Endothelial cell of umbilical vein (primary cell): ENCODE results near the gene GPRIN2. TPM values are rescaled to one million over a fixed set of nuclear protein-coding genes. Genes with fewer than 3 reads are reported as not detected.

ENCODE experiments used
- BruUV-seq: library from RNA; stranded (reverse); fragments of 400-500 nt; replicated peaks from 2 replicates; lab custom pipeline; 2021; lab: Mats Ljungman, UMichigan
- CTCF ChIA-PET: fragments of 300-600, 350-600 bp; sonication (Branson Sonifier 250); formaldehyde crosslinking; loops from one replicate; lab custom pipeline; 2021; ENCODE audit warnings: antibody characterized with exemption, inconsistent platforms; lab: Charles Lee
- POLR2A ChIA-PET: fragments of 300-600, 350-600 bp; sonication (Branson Sonifier 250); formaldehyde crosslinking; loops from one replicate; lab custom pipeline; 2021; ENCODE audit warnings: antibody characterized with exemption, inconsistent platforms; lab: Charles Lee
- DNase-seq: peaks from one replicate; pipeline ENCODE4 v3.0.0-alpha.2; 2011; ENCODE audit warnings: low read depth, low spot score
- FAIRE-seq: peaks from 2 replicates; lab custom pipeline; 2011; peaks lifted over from hg19 to GRCh38; lab: Jason Lieb, UNC
- H2AFZ ChIP-seq: 2 replicates; pipeline ENCODE4 v1.6.0; 2012; ENCODE audit warnings: low read depth, low read length, control low read depth, inconsistent platforms
- H3K27ac ChIP-seq: 2 replicates; pipeline ENCODE4 v1.5.1; 2011; ENCODE audit warnings: low read depth, mild to moderate bottlenecking, control low read depth, low read length, moderate library complexity; ENCODE audit not compliant: insufficient read depth
- H3K27me3 ChIP-seq, 2 experiments: 2 replicates each; pipeline versions ENCODE4 v1.6.0 to v1.6.1; 2011; ENCODE audit warnings: low read length in 2 of 2, mixed read lengths in 1 of 2; ENCODE audit not compliant: control insufficient read depth in 2 of 2, insufficient read depth in 2 of 2
- H3K36me3 ChIP-seq, 2 experiments: 2 replicates in 1 of 2; 3 replicates in 1 of 2; pipeline ENCODE4 v1.5.1; 2011; ENCODE audit warnings: low read length in 2 of 2, mild to moderate bottlenecking in 1 of 2, moderate library complexity in 1 of 2; ENCODE audit not compliant: control insufficient read depth in 2 of 2, insufficient read depth in 2 of 2; ENCODE audit errors: extremely low read depth in 1 of 2
- H3K4me1 ChIP-seq: 3 replicates; pipeline ENCODE4 v1.5.1; 2011; ENCODE audit warnings: mild to moderate bottlenecking, low read length; ENCODE audit not compliant: control insufficient read depth, insufficient read depth; ENCODE audit errors: extremely low read depth
- H3K4me2 ChIP-seq: 2 replicates; pipeline ENCODE4 v1.6.1; 2011; ENCODE audit warnings: low read length, control low read depth, mixed read lengths; ENCODE audit not compliant: insufficient read depth
- H3K4me3 ChIP-seq, 3 experiments: fragments of 200-600 bp in 1 of 3; sonication (generic), shearing (Covaris generic) in 1 of 3; replicated peaks in 1 of 3; 2 replicates each; pipeline ENCODE4 v1.5.1; 2011 to 2016; ENCODE audit warnings: control low read depth in 3 of 3, low read length in 3 of 3, mild to moderate bottlenecking in 2 of 3, inconsistent platforms in 1 of 3, low read depth in 1 of 3, moderate library complexity in 1 of 3; ENCODE audit not compliant: insufficient read depth in 1 of 3
- H3K79me2 ChIP-seq: 2 replicates; pipeline ENCODE4 v1.6.0; 2012; ENCODE audit warnings: low read length, inconsistent platforms; ENCODE audit not compliant: control insufficient read depth, insufficient read depth
- H3K9ac ChIP-seq: replicated peaks from 2 replicates; pipeline ENCODE3; 2011; ENCODE audit warnings: low read length, control low read depth; ENCODE audit not compliant: insufficient read depth; ENCODE audit errors: extremely low read depth
- H3K9me1 ChIP-seq: replicated peaks from 3 replicates; pipeline ENCODE4 v1.6.0; 2011; ENCODE audit warnings: mild to moderate bottlenecking, low read length; ENCODE audit not compliant: control insufficient read depth, insufficient read depth; ENCODE audit errors: extremely low read depth
- H3K9me3 ChIP-seq: replicated peaks from 2 replicates; pipeline ENCODE4 v1.5.1; 2012; ENCODE audit warnings: low read length, inconsistent platforms; ENCODE audit not compliant: control insufficient read depth, insufficient read depth
- H4K20me1 ChIP-seq: replicated peaks from 2 replicates; pipeline ENCODE3; 2011; ENCODE audit warnings: mild to moderate bottlenecking, low read length; ENCODE audit not compliant: control insufficient read depth, insufficient read depth; ENCODE audit errors: extremely low read depth
- EZH2 ChIP-seq: IDR thresholded peaks from 2 replicates; pipeline ENCODE4 v1.6.1; 2012; ENCODE audit warnings: borderline replicate concordance, low read depth, mild to moderate bottlenecking, moderate library complexity, low read length, inconsistent platforms; ENCODE audit not compliant: severe bottlenecking
- FOS ChIP-seq: IDR thresholded peaks from 2 replicates; pipeline ENCODE4 v1.6.1; 2011; ENCODE audit warnings: mild to moderate bottlenecking, low read length, moderate library complexity, borderline replicate concordance; ENCODE audit not compliant: insufficient read depth
- GATA2 ChIP-seq: IDR thresholded peaks from 2 replicates; pipeline ENCODE4 v1.7.0; 2011; ENCODE audit warnings: low read depth, mild to moderate bottlenecking, moderate library complexity, mixed read lengths, low read length; ENCODE audit not compliant: insufficient read length, insufficient read depth
- JUN ChIP-seq: IDR thresholded peaks from 2 replicates; pipeline ENCODE4 v1.6.1; 2011; ENCODE audit warnings: borderline replicate concordance, low read depth; ENCODE audit not compliant: insufficient read length, insufficient read depth
- MAX ChIP-seq: IDR thresholded peaks from 2 replicates; pipeline ENCODE4 v1.6.1; 2011; ENCODE audit not compliant: insufficient read depth, insufficient read length
- MYC ChIP-seq: IDR thresholded peaks from one replicate; pipeline ENCODE4 v1.6.1; 2011; ENCODE audit warnings: mild to moderate bottlenecking, low read depth, low read length
- POLR2A ChIP-seq: IDR thresholded peaks from 2 replicates; pipeline ENCODE4 v1.6.1; 2012; ENCODE audit warnings: low read depth, mild to moderate bottlenecking, control low read depth, low read length
- POLR2AphosphoS5 ChIP-seq: IDR thresholded peaks from 2 replicates; pipeline ENCODE4 v1.6.1; 2012; ENCODE audit warnings: low read depth, mild to moderate bottlenecking, control low read depth, low read length, moderate library complexity; ENCODE audit not compliant: insufficient read depth
- dilution Hi-C: fragments of 300-500 bp; cut with MboI; formaldehyde crosslinking; loops from one replicate; pipeline ENCODE4 v1.15.0; 2019; ENCODE audit warnings: low sequenced_read_pairs; ENCODE audit not compliant: extremely low pct_ligation_motif_present
- intact Hi-C: fragments of 100-400 bp; cut with micrococcal nuclease; formaldehyde crosslinking; loops from one replicate; pipeline ENCODE4 v1.10.0; 2022
- polyA plus RNA-seq, 4 experiments: library from polyadenylated mRNA; depleted of rRNA in 3 of 4; stranded (reverse) in 3 of 4; unstranded in 1 of 4; fragments of >200 nt; gene quantifications; 2 replicates each; pipeline versions ENCODE4 v1.2.1 to v1.2.3, GENCODE V29; 2011 to 2012; ENCODE audit warnings: missing spikeins in 1 of 4
- total RNA-seq: library from RNA; stranded (reverse); gene quantifications from 2 replicates; pipeline ENCODE4 v1.2.3, GENCODE V29; 2021
- TF ChIP-seq, protein P1 (sequence below), 2 donors: IDR thresholded peaks; 1 replicate in 1 of 2; 2 replicates in 1 of 2; pipeline ENCODE4 v1.5.1; 2011; ENCODE audit warnings: low read length in 2 of 2, mild to moderate bottlenecking in 2 of 2, moderate library complexity in 2 of 2, control low read depth in 1 of 2, inconsistent platforms in 1 of 2, low read depth in 1 of 2; ENCODE audit not compliant: insufficient read depth in 1 of 2; ENCODE audit errors: extremely low read depth in 1 of 2

The GPRIN2 gene
- total and polyA plus RNA-seq, 2 donors (not counting 3 experiments of a cell fraction or from before 2014, with no cell fraction given), result not detected

DNA sequence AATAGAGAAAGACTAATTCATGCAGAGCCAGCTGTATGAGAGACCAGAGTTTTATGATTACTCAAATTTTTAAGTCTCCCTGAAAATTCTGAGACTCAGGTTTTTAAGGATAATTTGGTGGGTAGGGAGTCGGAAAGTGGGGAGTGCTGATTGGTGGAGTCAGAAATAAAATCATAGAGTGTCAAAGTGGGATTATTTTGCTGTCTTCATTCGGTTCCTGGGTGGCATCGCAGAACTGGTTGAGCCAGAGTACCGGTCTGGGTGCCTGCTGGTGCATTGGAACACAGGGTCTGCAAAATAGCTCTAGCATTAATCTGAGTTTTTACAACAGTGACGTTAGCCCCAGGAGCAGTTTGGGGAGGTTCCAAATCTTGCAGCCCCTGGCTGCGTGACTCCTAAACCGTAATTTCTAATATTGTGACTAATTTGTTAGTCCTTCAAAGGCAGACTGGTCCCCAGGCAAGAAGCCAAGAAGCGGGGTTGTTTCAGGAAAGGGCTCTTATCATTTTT, 32.4 kb downstream of the GPRIN2 start:
- Histone ChIP-seq H3K9me3 (no peaks in the 10 kb centered on the region), H3K9ac (no peak overlapping the region), H3K4me1 (no peaks in the 10 kb centered on the region), H3K79me2 (no peaks in the 10 kb centered on the region), H3K4me3 (no peak overlapping the region), H4K20me1 (no peaks in the 10 kb centered on the region), H3K4me2 (no peak overlapping the region), H3K36me3 (no peaks in the 10 kb centered on the region), H2AFZ (peak overlapping the region; percentile 11), H3K27ac (no peak overlapping the region), H3K27me3 (no peaks in the 10 kb centered on the region), H3K9me1 (no peaks in the 10 kb centered on the region)
- POLR2A ChIA-PET, result no interaction called here
- DNase-seq (no peak), FAIRE-seq (peak; percentile 63)
- TF ChIP-seq JUN, result no peak
- TF ChIP-seq GATA2, result no peak
- TF ChIP-seq POLR2AphosphoS5, result no peak
- TF ChIP-seq, protein P1, sequence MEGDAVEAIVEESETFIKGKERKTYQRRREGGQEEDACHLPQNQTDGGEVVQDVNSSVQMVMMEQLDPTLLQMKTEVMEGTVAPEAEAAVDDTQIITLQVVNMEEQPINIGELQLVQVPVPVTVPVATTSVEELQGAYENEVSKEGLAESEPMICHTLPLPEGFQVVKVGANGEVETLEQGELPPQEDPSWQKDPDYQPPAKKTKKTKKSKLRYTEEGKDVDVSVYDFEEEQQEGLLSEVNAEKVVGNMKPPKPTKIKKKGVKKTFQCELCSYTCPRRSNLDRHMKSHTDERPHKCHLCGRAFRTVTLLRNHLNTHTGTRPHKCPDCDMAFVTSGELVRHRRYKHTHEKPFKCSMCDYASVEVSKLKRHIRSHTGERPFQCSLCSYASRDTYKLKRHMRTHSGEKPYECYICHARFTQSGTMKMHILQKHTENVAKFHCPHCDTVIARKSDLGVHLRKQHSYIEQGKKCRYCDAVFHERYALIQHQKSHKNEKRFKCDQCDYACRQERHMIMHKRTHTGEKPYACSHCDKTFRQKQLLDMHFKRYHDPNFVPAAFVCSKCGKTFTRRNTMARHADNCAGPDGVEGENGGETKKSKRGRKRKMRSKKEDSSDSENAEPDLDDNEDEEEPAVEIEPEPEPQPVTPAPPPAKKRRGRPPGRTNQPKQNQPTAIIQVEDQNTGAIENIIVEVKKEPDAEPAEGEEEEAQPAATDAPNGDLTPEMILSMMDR (IDR thresholded peaks at IDR 0.05; ENCODE audit: extremely low read depth in 1 of 2, insufficient read depth in 1 of 2, low read depth in 1 of 2, low read length in 2 of 2), result no peak
- no peak for TF ChIP-seq MYC
- TF ChIP-seq FOS, result no peak
- no peak for TF ChIP-seq MAX
- no peak for TF ChIP-seq POLR2A
- TF ChIP-seq EZH2, result no peak
- dilution Hi-C loops, result no loop called here
- intact Hi-C loops, result no loop called here
- BruUV-seq, result no TSS peak
- CTCF ChIA-PET, result no interaction called here
